Activated CD4-positive, alpha-beta T cell treated with anti-CD3 and anti-CD28 coated beads, Interleukin-2, amount 50 U/mL, for 16 hours (primary cell): ENCODE results near the gene SLC35F5.
A peak's percentile ranks its signal among the peaks of the same experiment; 100 is the strongest.
"Not testable (repeated sequence)": the region's sequence is repeated elsewhere in the genome, so short reads cannot be mapped to it uniquely, and the experiment has no call there.

Experiments used
- DNase-seq: peaks from one replicate; pipeline ENCODE4 v3.0.0-alpha.2; 2020

SLC35F5 gene, protein sequence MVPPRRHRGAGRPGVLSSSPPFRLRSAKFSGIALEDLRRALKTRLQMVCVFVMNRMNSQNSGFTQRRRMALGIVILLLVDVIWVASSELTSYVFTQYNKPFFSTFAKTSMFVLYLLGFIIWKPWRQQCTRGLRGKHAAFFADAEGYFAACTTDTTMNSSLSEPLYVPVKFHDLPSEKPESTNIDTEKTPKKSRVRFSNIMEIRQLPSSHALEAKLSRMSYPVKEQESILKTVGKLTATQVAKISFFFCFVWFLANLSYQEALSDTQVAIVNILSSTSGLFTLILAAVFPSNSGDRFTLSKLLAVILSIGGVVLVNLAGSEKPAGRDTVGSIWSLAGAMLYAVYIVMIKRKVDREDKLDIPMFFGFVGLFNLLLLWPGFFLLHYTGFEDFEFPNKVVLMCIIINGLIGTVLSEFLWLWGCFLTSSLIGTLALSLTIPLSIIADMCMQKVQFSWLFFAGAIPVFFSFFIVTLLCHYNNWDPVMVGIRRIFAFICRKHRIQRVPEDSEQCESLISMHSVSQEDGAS

DNA sequence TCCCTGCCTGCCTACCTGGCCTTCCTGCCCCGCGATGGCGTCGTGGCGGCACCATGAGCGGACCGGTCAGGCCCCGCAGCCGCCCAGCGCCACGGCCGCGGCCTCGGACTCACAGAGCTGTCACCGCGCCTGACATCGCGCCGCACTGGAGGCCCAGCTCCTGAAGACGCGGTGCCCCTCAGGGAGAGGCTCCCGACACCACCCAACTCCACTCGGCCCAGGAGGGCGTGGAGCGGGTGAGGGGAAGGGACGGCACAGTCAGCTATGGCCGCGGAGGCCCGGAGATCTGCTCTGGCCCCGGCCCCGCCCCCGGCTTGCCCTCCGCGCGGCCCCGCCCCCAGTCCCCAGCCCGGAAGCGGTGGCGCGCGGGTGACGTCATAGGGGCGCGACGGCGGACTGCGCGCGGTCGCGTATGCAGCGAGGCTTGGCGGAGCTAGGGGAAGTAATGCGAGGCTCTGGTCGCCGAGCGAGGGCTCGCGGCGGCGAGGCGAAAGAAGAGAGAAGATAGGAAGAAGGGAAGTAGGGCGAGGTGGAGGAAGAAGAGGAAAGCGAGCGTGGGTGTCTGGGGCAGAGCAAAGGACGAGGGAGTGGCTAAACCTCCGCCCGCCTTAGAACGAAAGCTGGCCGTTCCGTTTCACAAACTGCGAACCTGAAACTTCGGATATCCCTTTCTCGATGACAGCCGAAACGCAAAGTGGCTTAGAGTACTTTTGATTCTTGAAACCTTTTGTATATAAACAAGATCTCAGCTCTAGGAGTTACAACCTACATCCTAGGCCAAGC lies at the start of gene SLC35F5:
Gene SLC35F5, minus strand, starts transcription at position 288 of the 783 bp plus-strand sequence. Its CDS starts 233 bp downstream, at position 55.
- DNase-seq, result peak; percentile 92

- no peak for DNase-seq
Observed at GRCh38 chr2:113799375-113799774, 42.9 kb upstream of the SLC35F5 start.

DNA sequence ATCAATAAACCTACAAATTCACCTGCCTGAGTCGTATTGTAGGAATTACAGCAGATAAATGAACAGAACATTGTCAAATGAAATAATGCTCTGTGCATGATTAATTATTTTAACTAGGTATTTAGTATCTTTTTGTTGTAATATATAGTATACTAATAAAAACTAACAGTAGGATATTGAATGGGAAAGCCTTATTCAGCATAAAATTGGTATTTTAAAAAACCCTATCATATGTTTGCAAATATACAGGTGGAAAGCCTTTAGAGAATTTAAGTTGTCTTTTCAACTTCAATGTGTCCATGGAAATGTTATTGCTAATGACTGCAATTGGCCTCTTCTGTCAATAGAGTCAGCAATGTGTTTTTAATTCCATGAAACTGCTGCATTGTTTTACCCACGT lies 40.8 kb upstream of the SLC35F5 start:
- DNase-seq, result no peak

DNA sequence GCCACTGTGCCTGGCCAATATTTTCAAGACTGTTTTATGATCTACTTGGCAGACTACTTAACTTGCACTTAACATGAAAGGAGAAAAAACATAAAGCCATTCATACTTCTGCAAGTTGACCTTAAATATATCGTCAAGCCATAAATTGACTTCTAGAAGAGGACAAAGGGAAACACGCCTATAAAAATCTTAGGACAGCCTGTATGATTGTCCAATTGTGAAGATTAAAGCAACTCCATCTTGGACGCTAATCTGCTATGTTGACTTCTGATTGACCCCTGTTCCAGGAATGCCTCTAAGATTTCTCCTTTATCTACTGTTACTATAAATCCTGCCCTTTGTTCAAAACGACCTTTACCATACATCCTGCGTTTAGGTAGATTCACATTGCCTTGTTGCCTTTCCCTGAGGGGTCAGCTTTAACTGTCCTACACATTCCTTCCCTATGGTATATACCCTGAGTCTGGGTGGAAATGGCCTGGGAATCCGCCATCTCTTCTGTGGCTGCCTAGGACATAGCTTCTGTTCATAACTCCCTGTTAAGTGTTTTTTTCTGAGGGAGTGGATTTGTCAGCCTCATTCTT lies 40.2 kb upstream of the SLC35F5 start:
- no peak for DNase-seq

DNA sequence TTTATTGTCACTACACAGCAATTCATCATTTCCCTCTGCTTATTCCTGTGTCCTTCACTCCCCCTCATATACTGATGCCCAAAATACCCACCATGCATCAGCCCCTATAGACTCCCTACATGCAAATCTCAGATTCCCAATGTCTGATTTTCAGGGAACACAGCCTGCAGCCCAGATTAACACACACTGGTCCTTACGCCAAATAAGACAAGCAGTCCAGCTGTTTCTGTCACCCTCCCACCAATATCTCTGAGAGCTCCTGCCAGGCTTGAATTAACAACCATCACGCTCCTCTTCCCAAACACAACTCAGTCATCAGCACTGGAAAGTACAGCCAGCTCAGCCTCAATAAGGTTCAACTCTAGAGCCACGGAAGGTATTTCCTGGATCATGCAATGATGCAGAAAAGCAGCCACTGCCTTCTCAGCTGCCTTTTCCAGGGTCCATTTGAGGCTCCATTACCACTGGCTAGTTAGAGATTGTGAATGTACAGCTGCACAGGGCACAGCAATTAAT lies 39.0 kb upstream of the SLC35F5 start:
- DNase-seq, result no peak

- DNase-seq, result peak; percentile 77
Observed at GRCh38 chr2:113791697-113792590, 35.5 kb upstream of the SLC35F5 start.

DNA sequence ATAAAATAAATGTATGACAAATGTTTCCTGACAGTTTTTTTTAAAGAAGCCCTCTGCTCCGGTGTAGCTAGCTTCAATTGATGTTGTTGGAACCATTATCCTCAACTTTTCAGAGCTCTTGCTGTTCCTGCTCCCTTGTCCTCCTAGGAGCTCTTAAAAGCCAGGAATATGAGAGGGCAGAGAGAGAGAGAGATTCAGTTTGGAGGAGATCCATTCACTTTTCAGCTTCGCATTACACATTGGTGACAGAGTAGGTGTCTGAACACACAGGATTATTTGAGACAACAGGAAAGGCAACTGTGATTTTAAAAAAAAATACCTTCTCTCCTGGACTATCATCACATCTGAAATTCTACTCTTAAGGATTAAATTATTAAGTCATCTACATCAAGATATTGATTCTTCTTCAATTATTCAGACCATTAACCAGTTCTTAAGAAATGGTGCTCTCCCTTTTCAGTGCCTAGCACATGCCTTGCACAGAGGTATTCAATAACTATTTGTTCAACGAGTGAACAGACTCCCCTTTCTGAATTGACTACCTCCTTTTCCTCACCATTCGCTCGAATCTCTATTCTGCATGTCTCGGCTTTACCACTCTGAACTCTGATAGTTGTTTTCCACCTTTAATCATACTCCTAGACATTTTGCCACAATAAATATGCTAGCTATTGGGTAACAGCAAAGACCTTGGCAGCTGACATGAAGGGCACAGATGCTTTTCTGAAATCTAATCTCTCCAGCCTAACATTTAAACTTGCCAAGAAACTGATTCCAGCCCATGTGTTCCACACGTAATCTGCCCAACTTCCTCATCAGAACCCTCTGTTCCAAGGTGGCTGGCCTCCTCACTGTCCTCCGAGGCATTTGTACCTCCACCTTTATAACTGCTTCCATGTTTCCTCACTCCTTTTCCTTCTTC lies 28.6 kb upstream of the SLC35F5 start:
- no peak for DNase-seq

DNA sequence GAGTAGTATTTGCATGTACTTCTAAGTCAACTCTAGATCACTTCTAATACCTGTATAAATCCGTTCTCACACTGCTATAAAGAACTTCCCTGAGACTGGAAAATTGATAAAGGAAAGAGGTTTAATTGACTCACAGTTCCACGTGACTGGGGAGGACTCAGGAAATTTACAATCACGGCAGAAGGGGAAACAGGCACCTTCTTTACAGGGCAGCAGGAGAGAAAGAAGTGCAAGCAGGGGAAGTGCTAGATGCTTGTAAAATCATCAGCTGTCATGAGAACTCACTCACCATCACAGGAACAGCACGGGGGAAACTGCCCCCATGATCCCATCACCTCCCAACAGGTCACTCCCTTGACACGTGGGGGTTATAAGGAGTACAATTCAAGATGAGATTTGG lies 24.0 kb upstream of the SLC35F5 start:
- DNase-seq, result no peak

GRCh38 chr2:113777371-113777770 lies 20.9 kb upstream of the SLC35F5 start:
- no peak for DNase-seq

DNA sequence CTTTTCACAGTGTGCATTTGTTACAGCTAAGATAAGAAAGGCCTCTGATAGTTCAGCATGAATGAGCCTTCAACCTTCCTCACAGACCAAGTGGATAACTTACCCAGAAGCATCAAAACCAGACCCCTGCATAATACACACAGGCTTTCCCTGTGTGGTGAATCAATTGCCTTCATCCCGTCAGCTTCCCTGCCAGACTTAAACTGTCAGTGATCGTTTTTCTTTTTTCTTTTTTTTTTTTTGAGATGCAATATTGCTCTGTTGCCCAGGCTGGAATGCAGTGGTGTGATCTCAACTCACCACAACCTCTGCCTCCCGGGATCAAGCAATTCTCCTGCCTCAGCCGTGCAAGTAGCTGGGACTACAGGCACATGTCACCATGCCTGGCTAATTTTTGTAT lies 20.5 kb upstream of the SLC35F5 start:
- DNase-seq, result no peak

- not testable (repeated sequence) for DNase-seq
Observed at GRCh38 chr2:113774616-113775015, 18.2 kb upstream of the SLC35F5 start.

- no peak for DNase-seq
Observed at GRCh38 chr2:113770929-113771328, 14.5 kb upstream of the SLC35F5 start.

DNA sequence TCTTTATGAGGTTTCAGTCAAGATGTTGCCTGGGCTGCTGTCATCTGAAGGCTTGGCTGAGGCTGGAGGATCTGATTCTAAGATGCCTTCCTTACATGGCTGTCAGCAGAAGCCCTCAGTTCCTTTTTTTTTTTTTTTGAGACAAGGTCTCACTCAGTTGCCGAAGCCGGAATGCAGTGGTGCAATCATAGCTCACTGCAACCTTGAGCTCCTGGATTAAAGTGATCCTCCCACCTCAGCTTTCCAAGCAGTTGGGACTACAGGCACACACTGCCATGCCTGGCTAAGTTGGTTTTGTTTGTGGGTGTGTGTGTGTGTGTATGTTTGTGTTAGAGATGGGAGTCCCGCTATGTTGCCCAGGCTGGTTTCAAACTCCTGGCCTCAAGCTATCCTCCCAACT lies 13.1 kb upstream of the SLC35F5 start:
- DNase-seq, result no peak

DNA sequence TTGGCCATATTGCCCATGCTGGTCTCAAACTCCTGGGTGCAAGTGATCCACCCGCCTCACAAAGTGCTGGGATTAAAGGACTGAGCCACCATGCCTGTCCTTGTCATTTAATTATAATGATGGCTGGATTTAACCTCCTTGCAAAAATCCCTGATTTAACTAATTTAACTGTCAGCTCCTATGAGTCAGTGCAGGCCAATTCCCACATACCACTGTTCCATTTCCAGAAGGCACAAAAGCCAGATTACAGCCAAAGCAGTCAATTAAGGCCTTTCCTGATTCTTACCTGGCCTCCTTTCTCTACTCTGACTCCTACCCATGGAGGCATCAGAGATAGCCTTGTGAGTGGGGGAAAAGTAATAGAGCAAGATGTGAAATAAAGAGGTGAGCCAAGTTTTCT lies 12.3 kb upstream of the SLC35F5 start:
- no peak for DNase-seq

GRCh38 chr2:113767811-113768460 lies 11.5 kb upstream of the SLC35F5 start:
- no peak for DNase-seq

GRCh38 chr2:113765276-113765675 lies 8.8 kb upstream of the SLC35F5 start:
- no peak for DNase-seq

- DNase-seq, result no peak
Observed at GRCh38 chr2:113762377-113763118, 6.1 kb upstream of the SLC35F5 start.

DNA sequence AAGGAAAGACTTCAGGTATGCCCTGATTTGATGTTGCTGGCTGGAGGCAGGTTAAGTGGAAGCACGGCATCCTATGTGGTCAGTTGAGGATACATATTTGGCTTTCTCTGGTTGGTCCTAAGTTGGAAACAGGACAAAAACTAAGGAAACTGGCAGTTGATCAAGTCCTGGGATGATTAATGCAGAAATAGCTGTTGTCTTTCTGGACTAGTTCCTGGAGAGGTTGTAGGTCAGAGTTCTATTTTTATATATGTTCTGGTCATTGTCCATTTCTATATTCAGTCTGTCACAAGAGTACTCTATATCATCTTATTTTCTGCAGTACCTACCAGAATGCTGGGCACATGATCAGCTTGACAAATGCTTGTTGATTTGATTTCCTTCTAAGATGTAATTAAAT lies 4.0 kb upstream of the SLC35F5 start:
- no peak for DNase-seq

- DNase-seq, result no peak
Observed at GRCh38 chr2:113757138-113757657, 756 bp upstream of the SLC35F5 start.
